A549 treated with AZD2906 at 1 μM for 4 hours (cell line): ENCODE data around the gene MAP1LC3B2. TPM values are rescaled to one million over a fixed set of nuclear protein-coding genes. Genes with fewer than 3 reads are reported as not detected.

ENCODE experiments used
- total RNA-seq: library from RNA; stranded (reverse); fragments of 200-300 nt; extraction: Qiagen RNA extraction; gene quantifications from 5 replicates; pipeline ENCODE4 v1.2.3, GENCODE V29; 2022

Gene MAP1LC3B2
- 1.2 to 1.6 TPM (median 1.3 TPM) in 5 replicates for total RNA-seq

GRCh38 chr12:116559162-116559935 is at the start of gene MAP1LC3B2:
MAP1LC3B2 (plus strand) TSS chr12:116559381; CDS start chr12:116575943, 16,562 bp downstream.

Other genes starting within 250 kb of the MAP1LC3B2 start
- 16.4 to 28.0 TPM (median 26.4 TPM) in 5 replicates for gene SPRING1, start 178.7 kb downstream of the MAP1LC3B2 start, total RNA-seq
- gene RNFT2, start 178.9 kb downstream of the MAP1LC3B2 start, total RNA-seq = 1.5 to 2.7 TPM (median 2.0 TPM) in 5 replicates